Measurements from ENCODE around the gene PPP1R1C. TPM values are rescaled to one million over a fixed set of nuclear protein-coding genes. Genes with fewer than 3 reads are reported as not detected.

Gene PPP1R1C
- total and polyA plus RNA-seq, 3 donors from 2014 or later: 16.4 to 98.9 (median 26.2) TPM

- Histone ChIP-seq H3K27ac (no peak overlapping the region), H3K4me3 (no peak overlapping the region), H3K27me3 (no peaks in the 10 kb centered on the region), H3K4me1 (no peaks in the 10 kb centered on the region), H3K36me3 (ENCODE audit: low read depth, missing control alignments) (no peaks in the 10 kb centered on the region), H3K9me3 (no peaks in the 10 kb centered on the region)
- TF ChIP-seq POLR2A (IDR thresholded peaks at IDR 0.05): no peak
- TF ChIP-seq CTCF (IDR thresholded peaks at IDR 0.05): no peak
- DNase-seq: no peak
- intact Hi-C loops (cut with DNase I; ENCODE audit: low total_unique reads): no loop called here
These were observed 129.6 kb downstream of the PPP1R1C start for GRCh38 chr2:182115258-182115657.

GRCh38 chr2:182116774-182117173 is 131.1 kb downstream of the PPP1R1C start:
- no peak overlapping the region for H3K4me3 ChIP-seq
- no peak for DNase-seq
- no peaks in the 10 kb centered on the region for H3K27me3 ChIP-seq
- no peaks in the 10 kb centered on the region for H3K36me3 ChIP-seq (ENCODE audit: low read depth, missing control alignments)
- intact Hi-C loops (cut with DNase I; ENCODE audit: low total_unique reads): no loop called here
- no peak for TF ChIP-seq POLR2A (IDR thresholded peaks at IDR 0.05)
- TF ChIP-seq CTCF (IDR thresholded peaks at IDR 0.05): no peak
- no peak overlapping the region for H3K27ac ChIP-seq
- 85 to 90% methylated on average over 2 of the region's 2 CpGs for WGBS, 2 donors
- H3K9me3 ChIP-seq: no peaks in the 10 kb centered on the region
- no peaks in the 10 kb centered on the region for H3K4me1 ChIP-seq

GRCh38 chr2:182117196-182117595 is 131.5 kb downstream of the PPP1R1C start:
- Histone ChIP-seq H3K9me3 (no peaks in the 10 kb centered on the region), H3K4me1 (no peaks in the 10 kb centered on the region), H3K36me3 (ENCODE audit: low read depth, missing control alignments) (no peaks in the 10 kb centered on the region), H3K27me3 (no peaks in the 10 kb centered on the region), H3K4me3 (no peak overlapping the region), H3K27ac (no peak overlapping the region)
- TF ChIP-seq CTCF (IDR thresholded peaks at IDR 0.05) (no peak), POLR2A (IDR thresholded peaks at IDR 0.05) (no peak)
- intact Hi-C loops (cut with DNase I; ENCODE audit: low total_unique reads): no loop called here
- no peak for DNase-seq
- WGBS, 2 donors: 74 to 79% methylated on average over 1 of the region's 1 CpG

- no peak for TF ChIP-seq POLR2A (IDR thresholded peaks at IDR 0.05)
- no peak for TF ChIP-seq CTCF (IDR thresholded peaks at IDR 0.05)
- Histone ChIP-seq H3K4me1 (no peaks in the 10 kb centered on the region), H3K27ac (no peak overlapping the region), H3K4me3 (no peak overlapping the region), H3K9me3 (no peaks in the 10 kb centered on the region), H3K36me3 (ENCODE audit: low read depth, missing control alignments) (no peaks in the 10 kb centered on the region), H3K27me3 (no peaks in the 10 kb centered on the region)
- no peak for DNase-seq
- intact Hi-C loops (cut with DNase I; ENCODE audit: low total_unique reads): no loop called here
- 64 to 65% methylated on average over 3 of the region's 3 CpGs for WGBS, 2 donors
These were observed 143.4 kb downstream of the PPP1R1C start for GRCh38 chr2:182128821-182129707.

- no peak overlapping the region for H3K4me3 ChIP-seq
- H3K27ac ChIP-seq: no peak overlapping the region
- H3K9me3 ChIP-seq: no peaks in the 10 kb centered on the region
- H3K27me3 ChIP-seq: no peaks in the 10 kb centered on the region
- no peaks in the 10 kb centered on the region for H3K36me3 ChIP-seq (ENCODE audit: low read depth, missing control alignments)
- TF ChIP-seq CTCF (IDR thresholded peaks at IDR 0.05) (no peak), POLR2A (IDR thresholded peaks at IDR 0.05) (no peak)
- DNase-seq: no peak
- H3K4me1 ChIP-seq: no peaks in the 10 kb centered on the region
- intact Hi-C loops (cut with DNase I; ENCODE audit: low total_unique reads): no loop called here
These were observed 147.0 kb downstream of the PPP1R1C start for GRCh38 chr2:182132605-182133004.

All from testis (tissue), 3 donors.